Colonic mucosa (tissue), 4 donors: ENCODE results near the gene KRT39. TPM values are rescaled to one million over a fixed set of nuclear protein-coding genes. Genes with fewer than 3 reads are reported as not detected.
"Not testable (repeated sequence)": the region's sequence is repeated elsewhere in the genome, so short reads cannot be mapped to it uniquely, and the experiment has no call there.

Source experiments
- DNase-seq: peaks from one replicate; pipeline ENCODE4 v3.0.0-alpha.2; 2020
- H3K27ac ChIP-seq: fragments of 200-600 bp; one replicate; pipeline ENCODE4 v1.8.0; 2021
- H3K27me3 ChIP-seq: fragments of 200-600 bp; one replicate; pipeline ENCODE4 v1.8.0; 2021
- H3K36me3 ChIP-seq: fragments of 200-600 bp; one replicate; pipeline ENCODE4 v1.8.0; 2021
- H3K4me1 ChIP-seq: fragments of 200-600 bp; one replicate; pipeline ENCODE4 v1.8.0; 2021; ENCODE audit warnings: mild to moderate bottlenecking
- H3K4me3 ChIP-seq: fragments of 200-600 bp; one replicate; pipeline ENCODE4 v1.8.0; 2021
- H3K9ac ChIP-seq, 2 donors: one replicate each; pipeline ENCODE4 v1.7.0; 2013; ENCODE audit warnings: control low read depth in 2 of 2, low read depth in 2 of 2, low read length in 2 of 2
- H3K9me3 ChIP-seq: fragments of 200-600 bp; one replicate; pipeline ENCODE4 v1.8.0; 2021
- CTCF ChIP-seq: fragments of 200-600 bp; IDR thresholded peaks from one replicate; pipeline ENCODE4 v1.8.0; 2022; ENCODE audit warnings: antibody characterized with exemption, mild to moderate bottlenecking
- intact Hi-C: fragments of 100-400 bp; cut with DNase I; formaldehyde crosslinking; loops from one replicate; pipeline ENCODE4 v1.14.1; 2022
- total RNA-seq, 2 donors: library from RNA; stranded (reverse); fragmentation: NEBNext Ultra II Directional in 1 of 2; extraction: Animal tissue kit (Norgen Biotek cat#: 25700) in 1 of 2; gene quantifications; one replicate each; pipeline ENCODE4 v1.2.1, GENCODE V29; 2021
- donor health status: healthy.
- donor health status: DM: no; HTN: no; CAD: no.
- donor health status: DM: no; HTN: no; CAD: no.

Gene KRT39
- total RNA-seq, 2 donors from 2014 or later: not detected

GRCh38 chr17:41003926-41004325 lies 37.2 kb upstream of the KRT39 start:
- no peak for TF ChIP-seq CTCF
- Histone ChIP-seq H3K4me1 (no peaks in the 10 kb centered on the region), H3K9me3 (no peaks in the 10 kb centered on the region), H3K27me3 (no peaks in the 10 kb centered on the region), H3K27ac (no peak overlapping the region), H3K36me3 (no peaks in the 10 kb centered on the region), H3K9ac (no peak overlapping the region), H3K4me3 (no peak overlapping the region)
- DNase-seq: no peak
- intact Hi-C loops: no loop called here

GRCh38 chr17:41002814-41003213 lies 36.1 kb upstream of the KRT39 start:
- DNase-seq: no peak
- H3K36me3 ChIP-seq: no peaks in the 10 kb centered on the region
- no peaks in the 10 kb centered on the region for H3K4me1 ChIP-seq
- H3K9me3 ChIP-seq: no peaks in the 10 kb centered on the region
- TF ChIP-seq CTCF: no peak
- no peak overlapping the region for H3K4me3 ChIP-seq
- intact Hi-C loops: no loop called here
- H3K27ac ChIP-seq: no peak overlapping the region
- no peak overlapping the region for H3K9ac ChIP-seq
- no peaks in the 10 kb centered on the region for H3K27me3 ChIP-seq

- Histone ChIP-seq H3K4me1 (no peaks in the 10 kb centered on the region), H3K9ac (no peak overlapping the region), H3K36me3 (no peaks in the 10 kb centered on the region), H3K4me3 (no peak overlapping the region), H3K27ac (no peak overlapping the region), H3K27me3 (no peaks in the 10 kb centered on the region), H3K9me3 (no peaks in the 10 kb centered on the region)
- DNase-seq: no peak
- intact Hi-C loops: no loop called here
- no peak for TF ChIP-seq CTCF
Measured at GRCh38 chr17:41001795-41002194, 35.0 kb upstream of the KRT39 start.

- intact Hi-C loops, DNase-seq, H3K4me3 ChIP-seq, H3K27ac ChIP-seq, H3K27me3 ChIP-seq, H3K36me3 ChIP-seq, H3K9me3 ChIP-seq, H3K4me1 ChIP-seq, H3K9ac ChIP-seq: not testable (repeated sequence)
Measured at GRCh38 chr17:40999563-40999962, 32.8 kb upstream of the KRT39 start, which contains the start of gene KRTAP3-2. Gene KRTAP3-2 (minus strand): TSS chr17:40999906. CDS start chr17:40999853, 53 bp downstream.

- H3K4me3 ChIP-seq: no peak overlapping the region
- no peak for TF ChIP-seq CTCF
- DNase-seq: no peak
- H3K27me3 ChIP-seq: no peaks in the 10 kb centered on the region
- no peaks in the 10 kb centered on the region for H3K36me3 ChIP-seq
- intact Hi-C loops: no loop called here
- no peak overlapping the region for H3K27ac ChIP-seq
- H3K4me1 ChIP-seq: no peaks in the 10 kb centered on the region
- H3K9me3 ChIP-seq: no peaks in the 10 kb centered on the region
- H3K9ac ChIP-seq: no peak overlapping the region
Measured at GRCh38 chr17:40997361-40997760, 30.6 kb upstream of the KRT39 start.

- Histone ChIP-seq H3K36me3 (no peaks in the 10 kb centered on the region), H3K9ac (no peak overlapping the region), H3K4me1 (no peaks in the 10 kb centered on the region), H3K4me3 (no peak overlapping the region), H3K27me3 (no peaks in the 10 kb centered on the region), H3K27ac (no peak overlapping the region), H3K9me3 (no peaks in the 10 kb centered on the region)
- no peak for DNase-seq
- no peak for TF ChIP-seq CTCF
- intact Hi-C loops: no loop called here
Measured at GRCh38 chr17:40996829-40997228, 30.1 kb upstream of the KRT39 start.
